Gastrocnemius medialis (tissue), 4 donors: ENCODE results near the gene COL9A3. TPM values are rescaled to one million over a fixed set of nuclear protein-coding genes. Genes with fewer than 3 reads are reported as not detected.

ENCODE experiments used
- ATAC-seq, 2 donors: fragments of 150-250 bp; one replicate each; pipeline ENCODE4 v1.9.1; 2016
- DNase-seq, 2 donors: peaks; one replicate each; pipeline ENCODE4 v3.0.0-alpha.2; 2019
- H3K27ac ChIP-seq, 4 donors: fragments of 200-600 bp; sonication (generic); 1 replicate in 1 of 4; 2 replicates in 3 of 4; pipeline ENCODE4 v1.5.1; 2016 to 2018; ENCODE audit warnings: mild to moderate bottlenecking in 2 of 4, moderate library complexity in 1 of 4
- H3K27me3 ChIP-seq, 3 donors: fragments of 200-600 bp; sonication (generic) in 2 of 3; 1 replicate in 1 of 3; 2 replicates in 2 of 3; pipeline versions ENCODE4 v1.5.1 to v1.6.0; 2016 to 2019; ENCODE audit warnings: mild to moderate bottlenecking in 1 of 3, moderate library complexity in 1 of 3
- H3K36me3 ChIP-seq, 2 donors: fragments of 200-600 bp; sonication (generic) in 1 of 2; one replicate each; pipeline ENCODE4 v1.5.1; 2017 to 2018
- H3K4me1 ChIP-seq, 2 donors: fragments of 200-600 bp; sonication (generic) in 1 of 2; one replicate each; pipeline ENCODE4 v1.5.1; 2016 to 2017; ENCODE audit warnings: mild to moderate bottlenecking in 2 of 2
- H3K4me3 ChIP-seq, 4 donors: fragments of 200-600 bp; sonication (generic) in 3 of 4; 1 replicate in 1 of 4; 2 replicates in 3 of 4; pipeline ENCODE4 v1.5.1; 2016 to 2019; ENCODE audit warnings: mild to moderate bottlenecking in 2 of 4
- H3K9me3 ChIP-seq, 3 donors: fragments of 200-600 bp; sonication (generic) in 2 of 3; 1 replicate in 1 of 3; 2 replicates in 2 of 3; pipeline ENCODE4 v1.5.1; 2016 to 2019
- CTCF ChIP-seq, 5 experiments: fragments of 450-650 bp in 3 of 5; fragments of 200-600 bp in 2 of 5; sonication (generic) in 2 of 5; IDR thresholded peaks in 4 of 5; conservative IDR thresholded peaks in 1 of 5; 1 replicate in 4 of 5; 2 replicates in 1 of 5; pipeline ENCODE4 v1.5.1; 2016 to 2019; ENCODE audit warnings: antibody characterized with exemption in 5 of 5, mild to moderate bottlenecking in 3 of 5, moderate library complexity in 3 of 5
- POLR2A ChIP-seq, 2 donors: fragments of 450-650 bp; IDR thresholded peaks; one replicate each; pipeline ENCODE4 v1.6.1; 2017; ENCODE audit warnings: antibody characterized with exemption in 2 of 2, mild to moderate bottlenecking in 2 of 2, moderate library complexity in 2 of 2
- in situ Hi-C, 4 donors: fragments of 200-750 bp; cut with MboI; loops; one replicate each; pipeline versions ENCODE4 v1.15.0 to v1.8.0; 2017; ENCODE audit warnings: low sequenced_read_pairs in 4 of 4
- intact Hi-C: fragments of 100-400 bp; cut with DNase I; formaldehyde crosslinking; loops from one replicate; pipeline ENCODE4 v1.15.1; 2023; ENCODE audit warnings: low total_unique reads
- total RNA-seq, 4 donors: library from RNA; depleted of rRNA; stranded (reverse); fragments of >200 nt; gene quantifications; one replicate each; pipeline versions ENCODE4 v1.1.0 to v1.2.3, GENCODE V29; 2016

Gene COL9A3
- total RNA-seq, 4 donors from 2014 or later = 0.41 to 4.1 (median 1.6) TPM

GRCh38 chr20:62809530-62810428 lies 7.1 kb upstream of the COL9A3 start:
- Histone ChIP-seq H3K36me3 (peaks cover 0 to 48% of the 10 kb centered on the region in 2 donors), H3K4me1 (peaks cover 15 to 17% of the 10 kb centered on the region in 2 donors), H3K9me3 (no peaks in the 10 kb centered on the region), H3K27ac (no peak overlapping the region), H3K4me3 (no peak overlapping the region), H3K27me3 (peaks cover 0 to 6% (median 4%) of the 10 kb centered on the region in 3 donors)
- no peak for TF ChIP-seq POLR2A (IDR thresholded peaks at IDR 0.05)
- no peak for TF ChIP-seq CTCF (IDR thresholded peaks at IDR 0.05 in 4 of 5, conservative IDR thresholded peaks at IDR 0.05 in 1 of 5)
- intact Hi-C loops = loop anchor here (5.0 to 10.0 kb wide), 2 partner anchors 307 to 505 kb away; partner anchors contain the start of gene ADRM1
- DNase-seq = no peak
- no peak for ATAC-seq
- in situ Hi-C loops = loop anchor here in 3 of 4 donors (5.0 to 10.0 kb wide), 3 partner anchors 135 to 305 kb away; no protein-coding TSS in a partner anchor

GRCh38 chr20:62811320-62811719 lies 5.5 kb upstream of the COL9A3 start:
- Histone ChIP-seq H3K9me3 (no peaks in the 10 kb centered on the region), H3K27me3 (peaks cover 14 to 21% (median 19%) of the 10 kb centered on the region in 3 donors), H3K36me3 (peaks cover 0 to 48% of the 10 kb centered on the region in 2 donors), H3K4me1 (peaks cover 11 to 12% of the 10 kb centered on the region in 2 donors), H3K4me3 (no peak overlapping the region), H3K27ac (no peak overlapping the region)
- in situ Hi-C loops = no loop called here
- no peak for DNase-seq
- no peak for ATAC-seq
- TF ChIP-seq CTCF (IDR thresholded peaks at IDR 0.05 in 4 of 5, conservative IDR thresholded peaks at IDR 0.05 in 1 of 5) (no peak), POLR2A (IDR thresholded peaks at IDR 0.05) (no peak)
- intact Hi-C loops = no loop called here

GRCh38 chr20:62811720-62812119 lies 5.1 kb upstream of the COL9A3 start:
- peaks cover 7 to 10% of the 10 kb centered on the region in 2 donors for H3K4me1 ChIP-seq
- intact Hi-C loops (no loop called here), in situ Hi-C loops (no loop called here)
- no peak overlapping the region for H3K27ac ChIP-seq
- ATAC-seq (no peak), DNase-seq (no peak)
- no peak overlapping the region for H3K4me3 ChIP-seq
- peaks cover 0 to 48% of the 10 kb centered on the region in 2 donors for H3K36me3 ChIP-seq
- H3K27me3 ChIP-seq = peaks cover 17 to 25% (median 23%) of the 10 kb centered on the region in 3 donors
- no peak for TF ChIP-seq CTCF (IDR thresholded peaks at IDR 0.05 in 4 of 5, conservative IDR thresholded peaks at IDR 0.05 in 1 of 5)
- TF ChIP-seq POLR2A (IDR thresholded peaks at IDR 0.05) = no peak
- H3K9me3 ChIP-seq = no peaks in the 10 kb centered on the region

GRCh38 chr20:62812181-62812906 lies 4.5 kb upstream of the COL9A3 start:
- Histone ChIP-seq H3K36me3 (peaks cover 0 to 48% of the 10 kb centered on the region in 2 donors), H3K4me3 (no peak overlapping the region), H3K4me1 (peaks cover 2 to 7% of the 10 kb centered on the region in 2 donors), H3K27ac (no peak overlapping the region), H3K27me3 (peaks cover 21 to 29% (median 26%) of the 10 kb centered on the region in 3 donors), H3K9me3 (no peaks in the 10 kb centered on the region)
- ATAC-seq = no peak
- no peak for DNase-seq
- in situ Hi-C loops = no loop called here
- intact Hi-C loops = no loop called here
- no peak for TF ChIP-seq CTCF (IDR thresholded peaks at IDR 0.05 in 4 of 5, conservative IDR thresholded peaks at IDR 0.05 in 1 of 5)
- no peak for TF ChIP-seq POLR2A (IDR thresholded peaks at IDR 0.05)
